SK-N-SH (cell line): ENCODE results near the gene TMEM95. TPM values are rescaled to one million over a fixed set of nuclear protein-coding genes. Genes with fewer than 3 reads are reported as not detected.

Source experiments
- CTCF ChIA-PET: fragments of 300-600, 350-600 bp; formaldehyde crosslinking; extraction: SDS; loops from one replicate; lab custom pipeline; 2021; lab: Yijun Ruan, JAX
- POLR2A ChIA-PET: fragments of 350-600 bp; sonication (Branson Sonifier 250); formaldehyde crosslinking; extraction: SDS; loops from one replicate; lab custom pipeline; 2020; ENCODE audit warnings: antibody characterized with exemption, inconsistent platforms; lab: Yijun Ruan, JAX
- DNase-seq: peaks from one replicate; pipeline ENCODE4 v3.0.0; 2012
- H2AFZ ChIP-seq: fragments of 200-600 bp; sonication (generic); 2 replicates; pipeline ENCODE4 v1.8.1; 2016; ENCODE audit warnings: antibody characterized with exemption, mild to moderate bottlenecking, low read depth
- H3F3A ChIP-seq: fragments of 200-600 bp; sonication (generic); replicated peaks from 2 replicates; pipeline ENCODE3; 2016; ENCODE audit warnings: antibody characterized with exemption, mild to moderate bottlenecking; ENCODE audit not compliant: insufficient read depth
- H3K27ac ChIP-seq, 2 experiments: fragments of 200-500 bp in 1 of 2; fragments of 200-600 bp in 1 of 2; sonication (Bioruptor generic) in 1 of 2; sonication (generic), shearing (Covaris generic) in 1 of 2; 2 replicates each; pipeline versions ENCODE4 v1.5.1 to v1.6.1; 2014 to 2016; ENCODE audit warnings: low read depth in 2 of 2, inconsistent platforms in 1 of 2, low read length in 1 of 2, mild to moderate bottlenecking in 1 of 2, mixed read lengths in 1 of 2
- H3K27me3 ChIP-seq: fragments of 200-600 bp; sonication (generic), shearing (Covaris generic); 2 replicates; pipeline ENCODE4 v1.6.1; 2016; ENCODE audit warnings: mixed run types; ENCODE audit not compliant: insufficient read depth
- H3K36me3 ChIP-seq, 2 experiments: fragments of 200-500 bp in 1 of 2; fragments of 200-600 bp in 1 of 2; sonication (Bioruptor generic) in 1 of 2; sonication (generic) in 1 of 2; replicated peaks in 1 of 2; 2 replicates each; pipeline versions ENCODE3 to v1.5.1; 2014 to 2016; ENCODE audit warnings: low read length in 1 of 2, mild to moderate bottlenecking in 1 of 2; ENCODE audit not compliant: insufficient read depth in 2 of 2, control insufficient read depth in 1 of 2
- H3K4me1 ChIP-seq, 2 experiments: fragments of 200-500 bp in 1 of 2; fragments of 200-600 bp in 1 of 2; sonication (Bioruptor generic) in 1 of 2; sonication (generic), shearing (Covaris generic) in 1 of 2; 2 replicates each; pipeline versions ENCODE4 v1.5.1 to v1.6.1; 2014 to 2016; ENCODE audit warnings: low read depth in 1 of 2, low read length in 1 of 2, mixed run types in 1 of 2; ENCODE audit not compliant: insufficient read depth in 2 of 2, control insufficient read depth in 1 of 2
- H3K4me2 ChIP-seq: fragments of 200-600 bp; sonication (generic), shearing (Covaris generic); 2 replicates; pipeline ENCODE4 v1.6.1; 2017; ENCODE audit warnings: mixed run types
- H3K4me3 ChIP-seq, 2 experiments: fragments of 200-500 bp in 1 of 2; fragments of 200-600 bp in 1 of 2; sonication (Bioruptor generic) in 1 of 2; sonication (generic), shearing (Covaris generic) in 1 of 2; 2 replicates each; pipeline versions ENCODE4 v1.5.1 to v1.8.1; 2014 to 2016; ENCODE audit warnings: low read depth in 2 of 2, inconsistent platforms in 1 of 2, low read length in 1 of 2, mild to moderate bottlenecking in 1 of 2, mixed read lengths in 1 of 2, moderate library complexity in 1 of 2
- H3K79me2 ChIP-seq: fragments of 200-600 bp; sonication (generic); 2 replicates; pipeline ENCODE4 v1.8.1; 2017; ENCODE audit warnings: mild to moderate bottlenecking; ENCODE audit not compliant: insufficient read depth
- H3K9ac ChIP-seq: fragments of 200-600 bp; sonication (generic); 2 replicates; pipeline ENCODE4 v1.6.1; 2017; ENCODE audit warnings: mixed run types
- H3K9me2 ChIP-seq: fragments of 200-600 bp; sonication (generic); 2 replicates; pipeline ENCODE4 v1.6.1; 2017; ENCODE audit warnings: mixed run types
- H3K9me3 ChIP-seq: fragments of 200-600 bp; sonication (generic); 2 replicates; pipeline ENCODE4 v1.6.1; 2017; ENCODE audit warnings: mixed run types, mild to moderate bottlenecking, moderate library complexity
- H4K20me1 ChIP-seq: fragments of 200-600 bp; sonication (generic); 2 replicates; pipeline ENCODE4 v1.6.1; 2017; ENCODE audit warnings: mild to moderate bottlenecking, mixed run types; ENCODE audit not compliant: insufficient read depth
- CTCF ChIP-seq: fragments of 200-600 bp; sonication (generic); IDR thresholded peaks from 2 replicates; pipeline ENCODE4 v1.6.1; 2017; ENCODE audit warnings: antibody characterized with exemption, mild to moderate bottlenecking, moderate library complexity
- FOXM1 ChIP-seq: IDR thresholded peaks from 2 replicates; pipeline ENCODE4 v1.4.0; 2012; ENCODE audit warnings: low read depth, mild to moderate bottlenecking
- GATA2 ChIP-seq: sonication (generic); formaldehyde crosslinking; IDR thresholded peaks from 2 replicates; pipeline ENCODE4 v1.5.0; 2020; ENCODE audit warnings: mild to moderate bottlenecking, missing genetic modification reagents
- IRF3 ChIP-seq: fragments of 150-350 bp; IDR thresholded peaks from 2 replicates; pipeline ENCODE4 v1.6.1; 2016; ENCODE audit warnings: mild to moderate bottlenecking, low read depth, low read length
- NFIC ChIP-seq: IDR thresholded peaks from 2 replicates; pipeline ENCODE4 v1.4.0; 2012; ENCODE audit warnings: borderline replicate concordance
- RAD21 ChIP-seq: IDR thresholded peaks from 2 replicates; pipeline ENCODE4 v1.6.1; 2012; ENCODE audit warnings: mild to moderate bottlenecking, low read length
- RCOR1 ChIP-seq: fragments of 150-350 bp; IDR thresholded peaks from 2 replicates; pipeline ENCODE4 v1.6.1; 2017; ENCODE audit warnings: antibody characterized with exemption, low read length
- SMC3 ChIP-seq: IDR thresholded peaks from 2 replicates; pipeline ENCODE4 v1.6.1; 2012; ENCODE audit warnings: low read depth, low read length, improper control_type of control experiment
- WGBS: methylation state at CpG from one replicate; pipeline ENCODE4 v1.1.6; 2017; ENCODE audit warnings: low lambda C conversion rate; 5-methylcytosine and 5-hydroxymethylcytosine counted together
- polyA plus RNA-seq, 3 experiments: library from polyadenylated mRNA; depleted of rRNA; stranded (reverse); fragments of >200 nt; gene quantifications; 2 replicates each; pipeline ENCODE4 v1.2.3, GENCODE V29; 2012

TMEM95 gene
- polyA plus RNA-seq, 1 of the 3 experiments (the other 2 are of a cell fraction): not detected

GRCh38 chr17:7321466-7321865 is 33.5 kb upstream of the TMEM95 start:
- ChIA-PET POLR2A (no interaction called here), CTCF (interaction anchor here (0.7 to 8.4 kb wide), 2 partner anchors 23 to 96 kb away, joined by 3 to 55 read pairs; no protein-coding TSS in a partner anchor)
- Histone ChIP-seq H3K27me3 (no peaks in the 10 kb centered on the region), H4K20me1 (no peaks in the 10 kb centered on the region), H3K4me1 (no peaks in the 10 kb centered on the region), H3K9me3 (no peaks in the 10 kb centered on the region), H3F3A (no peaks in the 10 kb centered on the region), H3K27ac (no peak overlapping the region), H2AFZ (no peak overlapping the region), H3K36me3 (peaks cover 10 to 72% of the 10 kb centered on the region in 2 experiments), H3K4me3 (no peak overlapping the region), H3K9me2 (no peaks in the 10 kb centered on the region), H3K9ac (no peak overlapping the region), H3K4me2 (no peak overlapping the region), H3K79me2 (no peaks in the 10 kb centered on the region)
- WGBS: 97% methylated on average over 11 of the region's 15 CpGs
- peak; percentile 11 for DNase-seq
- TF ChIP-seq NFIC (no peak), RCOR1 (no peak), FOXM1 (no peak)

GRCh38 chr17:7322520-7323194 is 32.3 kb upstream of the TMEM95 start:
- Histone ChIP-seq H3K9me2 (no peaks in the 10 kb centered on the region), H3K9ac (no peak overlapping the region), H3K4me2 (no peak overlapping the region), H3K36me3 (peaks cover 5 to 67% of the 10 kb centered on the region in 2 experiments), H3K27me3 (no peaks in the 10 kb centered on the region), H2AFZ (no peak overlapping the region), H3K4me3 (no peak overlapping the region), H3K27ac (no peak overlapping the region), H3K79me2 (peaks cover 4% of the 10 kb centered on the region; the same call in 1 of the 2 replicates), H3F3A (no peaks in the 10 kb centered on the region), H3K4me1 (peaks cover 0 to 3% of the 10 kb centered on the region in 2 experiments; a peak in 1 of 4 replicates), H4K20me1 (no peaks in the 10 kb centered on the region), H3K9me3 (no peaks in the 10 kb centered on the region)
- TF ChIP-seq IRF3 (no peak), RCOR1 (no peak)
- no peak for DNase-seq
- WGBS: 99% methylated on average over 12 of the region's 22 CpGs
- CTCF ChIA-PET: interaction anchor here (1.1 to 8.4 kb wide), 4 partner anchors 13 to 40 kb away, joined by 3 to 55 read pairs (median 16); partner anchors contain the start of gene ACAP1
- POLR2A ChIA-PET: no interaction called here

GRCh38 chr17:7323731-7324437 is 31.1 kb upstream of the TMEM95 start:
- Histone ChIP-seq H3K4me2 (no peak overlapping the region), H3K27me3 (no peaks in the 10 kb centered on the region), H3K4me3 (no peak overlapping the region; a peak in 1 of 4 replicates), H3F3A (no peaks in the 10 kb centered on the region), H2AFZ (no peak overlapping the region), H3K4me1 (peaks cover 0 to 7% of the 10 kb centered on the region in 2 experiments; a peak in 1 of 4 replicates), H3K79me2 (peaks cover 17% of the 10 kb centered on the region; the same call in 1 of the 2 replicates), H3K9ac (no peak overlapping the region), H4K20me1 (no peaks in the 10 kb centered on the region), H3K9me2 (no peaks in the 10 kb centered on the region), H3K36me3 (peaks cover 5 to 61% of the 10 kb centered on the region in 2 experiments), H3K9me3 (no peaks in the 10 kb centered on the region), H3K27ac (no peak overlapping the region)
- ChIA-PET POLR2A (no interaction called here), CTCF (interaction anchor here (0.6 to 8.4 kb wide), 12 partner anchors 8 to 237 kb away, joined by 3 to 55 read pairs (median 4); partner anchors contain the start of genes ACAP1, GPS2 and SENP3)
- peak; percentile 90 for DNase-seq
- 86% methylated on average over 26 of the region's 39 CpGs for WGBS
- peak; percentile 57 for TF ChIP-seq RAD21
- no peak for TF ChIP-seq GATA2 (CRISPR knock-in tag)
- peak; percentile 82 for TF ChIP-seq CTCF
- peak; percentile 71 for TF ChIP-seq SMC3
